Osteocyte (in vitro differentiated cells): Measurements from ENCODE around the gene EIF4B. TPM values are rescaled to one million over a fixed set of nuclear protein-coding genes. Genes with fewer than 3 reads are reported as not detected.

Experiments
- DNase-seq: peaks from one replicate; pipeline ENCODE4 v3.0.0; 2021; ENCODE audit warnings: mixed read lengths; ENCODE audit not compliant: unreplicated experiment; ENCODE audit errors: extremely low spot score
- H3K27ac Mint-ChIP-seq: one replicate; pipeline ENCODE4 v1.8.0; 2021; ENCODE audit warnings: mild to moderate bottlenecking, mixed read lengths; ENCODE audit not compliant: unreplicated experiment
- H3K27me3 Mint-ChIP-seq: one replicate; pipeline ENCODE4 v1.8.0; 2021; ENCODE audit warnings: mixed read lengths; ENCODE audit not compliant: unreplicated experiment
- H3K36me3 Mint-ChIP-seq: one replicate; pipeline ENCODE4 v1.8.0; 2021; ENCODE audit warnings: mixed read lengths; ENCODE audit not compliant: unreplicated experiment
- H3K4me1 Mint-ChIP-seq: one replicate; pipeline ENCODE4 v1.8.0; 2021; ENCODE audit warnings: mixed read lengths; ENCODE audit not compliant: unreplicated experiment
- H3K4me3 Mint-ChIP-seq: one replicate; pipeline ENCODE4 v1.8.0; 2021; ENCODE audit warnings: mild to moderate bottlenecking, moderate library complexity, mixed read lengths; ENCODE audit not compliant: unreplicated experiment
- H3K9me3 Mint-ChIP-seq: one replicate; pipeline ENCODE4 v1.8.0; 2021; ENCODE audit warnings: mixed read lengths; ENCODE audit not compliant: unreplicated experiment
- total RNA-seq: library from RNA; stranded (reverse); gene quantifications from 2 replicates; pipeline ENCODE4 v1.2.1, GENCODE V29; 2021
- TF ChIP-seq, protein P1 (sequence below): fragments of 200-600 bp; sonication (generic); IDR thresholded peaks from 2 replicates; pipeline ENCODE4 v1.5.0; 2021; ENCODE audit warnings: antibody characterized with exemption, mild to moderate bottlenecking, moderate library complexity

EIF4B gene
- total RNA-seq, 1 donor from 2014 or later, result 516 TPM

DNA sequence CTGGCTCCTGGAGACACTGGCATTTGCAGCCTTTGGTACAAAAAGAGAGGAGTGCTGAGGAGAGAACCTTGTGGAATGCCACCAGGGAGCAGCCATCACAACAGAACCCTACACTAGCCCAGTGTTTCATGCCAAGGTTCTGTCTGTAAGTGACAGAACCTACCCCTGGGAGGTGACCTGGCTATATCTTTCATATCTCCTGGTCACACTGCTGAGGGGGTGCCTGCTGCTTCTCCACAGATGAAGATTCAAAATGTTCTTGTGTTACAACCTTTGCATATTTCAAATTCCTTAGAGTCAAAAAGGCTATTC, 12.7 kb upstream of the EIF4B start:
- H3K4me1 Mint-ChIP-seq, result peaks cover 2% of the 10 kb centered on the region
- no peak overlapping the region for H3K4me3 Mint-ChIP-seq
- TF ChIP-seq, protein P1, sequence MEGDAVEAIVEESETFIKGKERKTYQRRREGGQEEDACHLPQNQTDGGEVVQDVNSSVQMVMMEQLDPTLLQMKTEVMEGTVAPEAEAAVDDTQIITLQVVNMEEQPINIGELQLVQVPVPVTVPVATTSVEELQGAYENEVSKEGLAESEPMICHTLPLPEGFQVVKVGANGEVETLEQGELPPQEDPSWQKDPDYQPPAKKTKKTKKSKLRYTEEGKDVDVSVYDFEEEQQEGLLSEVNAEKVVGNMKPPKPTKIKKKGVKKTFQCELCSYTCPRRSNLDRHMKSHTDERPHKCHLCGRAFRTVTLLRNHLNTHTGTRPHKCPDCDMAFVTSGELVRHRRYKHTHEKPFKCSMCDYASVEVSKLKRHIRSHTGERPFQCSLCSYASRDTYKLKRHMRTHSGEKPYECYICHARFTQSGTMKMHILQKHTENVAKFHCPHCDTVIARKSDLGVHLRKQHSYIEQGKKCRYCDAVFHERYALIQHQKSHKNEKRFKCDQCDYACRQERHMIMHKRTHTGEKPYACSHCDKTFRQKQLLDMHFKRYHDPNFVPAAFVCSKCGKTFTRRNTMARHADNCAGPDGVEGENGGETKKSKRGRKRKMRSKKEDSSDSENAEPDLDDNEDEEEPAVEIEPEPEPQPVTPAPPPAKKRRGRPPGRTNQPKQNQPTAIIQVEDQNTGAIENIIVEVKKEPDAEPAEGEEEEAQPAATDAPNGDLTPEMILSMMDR, result no peak
- no peak overlapping the region for H3K27ac Mint-ChIP-seq
- peaks cover 6% of the 10 kb centered on the region for H3K27me3 Mint-ChIP-seq
- DNase-seq, result no peak
- no peaks in the 10 kb centered on the region for H3K9me3 Mint-ChIP-seq
- H3K36me3 Mint-ChIP-seq, result no peaks in the 10 kb centered on the region

GRCh38 chr12:53004178-53004577, 2.1 kb upstream of the EIF4B start:
- DNase-seq, result no peak
- peaks cover 7% of the 10 kb centered on the region for H3K27me3 Mint-ChIP-seq
- peak overlapping the region; percentile 37 for H3K4me3 Mint-ChIP-seq
- no peak overlapping the region for H3K27ac Mint-ChIP-seq
- TF ChIP-seq, protein P1, result no peak
- H3K4me1 Mint-ChIP-seq, result peaks cover 35% of the 10 kb centered on the region
- peaks cover 4% of the 10 kb centered on the region for H3K36me3 Mint-ChIP-seq
- H3K9me3 Mint-ChIP-seq, result no peaks in the 10 kb centered on the region

- no peak for DNase-seq
- peaks cover 38% of the 10 kb centered on the region for H3K4me1 Mint-ChIP-seq
- TF ChIP-seq, protein P1, result no peak
- peaks cover 4% of the 10 kb centered on the region for H3K36me3 Mint-ChIP-seq
- no peaks in the 10 kb centered on the region for H3K9me3 Mint-ChIP-seq
- H3K4me3 Mint-ChIP-seq, result peak overlapping the region; percentile 99
- peaks cover 5% of the 10 kb centered on the region for H3K27me3 Mint-ChIP-seq
- H3K27ac Mint-ChIP-seq, result peak overlapping the region; percentile 75
Measured at GRCh38 chr12:53004582-53004981, 1.7 kb upstream of the EIF4B start.

GRCh38 chr12:53005215-53005985, 856 bp upstream of the EIF4B start:
- peak overlapping the region; percentile 99 for H3K4me3 Mint-ChIP-seq
- H3K4me1 Mint-ChIP-seq, result peaks cover 46% of the 10 kb centered on the region
- H3K36me3 Mint-ChIP-seq, result peaks cover 6% of the 10 kb centered on the region
- TF ChIP-seq, protein P1, result no peak
- peak overlapping the region; percentile 98 for H3K27ac Mint-ChIP-seq
- no peak for DNase-seq
- H3K27me3 Mint-ChIP-seq, result no peaks in the 10 kb centered on the region
- H3K9me3 Mint-ChIP-seq, result no peaks in the 10 kb centered on the region

- no peaks in the 10 kb centered on the region for H3K27me3 Mint-ChIP-seq
- peaks cover 53% of the 10 kb centered on the region for H3K4me1 Mint-ChIP-seq
- H3K4me3 Mint-ChIP-seq, result peak overlapping the region; percentile 99
- H3K27ac Mint-ChIP-seq, result peak overlapping the region; percentile 98
- TF ChIP-seq, protein P1, result no peak
- DNase-seq, result peak; percentile 89
- H3K9me3 Mint-ChIP-seq, result no peaks in the 10 kb centered on the region
- H3K36me3 Mint-ChIP-seq, result peaks cover 9% of the 10 kb centered on the region
Measured at GRCh38 chr12:53006810-53007309, 604 bp downstream of the EIF4B start.
